ENCODE measurements around the gene PRM3.

PRM3 gene

GRCh38 chr16:11260596-11260966 lies 12.8 kb downstream of the PRM3 start:
- H3K27me3 ChIP-seq (ENCODE audit: control insufficient read depth, insufficient read depth, low read length) = no peaks in the 10 kb centered on the region
- no peaks in the 10 kb centered on the region for H3K36me3 ChIP-seq (ENCODE audit: control insufficient read depth, low read depth, low read length)
- no peaks in the 10 kb centered on the region for H3K9me3 ChIP-seq (ENCODE audit: control insufficient read depth, low read depth, low read length)
- peaks cover 3% of the 10 kb centered on the region for H3K4me1 ChIP-seq (ENCODE audit: control insufficient read depth, low read depth, low read length)
- H3K27ac ChIP-seq (ENCODE audit: low read length) = no peak overlapping the region
- no peak overlapping the region for H3K9ac ChIP-seq (ENCODE audit: low read length)
- no peak overlapping the region for H3K4me3 ChIP-seq (ENCODE audit: low read length)

- H3K27ac ChIP-seq (ENCODE audit: low read length) = no peak overlapping the region
- no peaks in the 10 kb centered on the region for H3K36me3 ChIP-seq (ENCODE audit: control insufficient read depth, low read depth, low read length)
- H3K9me3 ChIP-seq (ENCODE audit: control insufficient read depth, low read depth, low read length) = no peaks in the 10 kb centered on the region
- no peak overlapping the region for H3K4me3 ChIP-seq (ENCODE audit: low read length)
- H3K27me3 ChIP-seq (ENCODE audit: control insufficient read depth, insufficient read depth, low read length) = no peaks in the 10 kb centered on the region
- peaks cover 3% of the 10 kb centered on the region for H3K4me1 ChIP-seq (ENCODE audit: control insufficient read depth, low read depth, low read length)
- no peak overlapping the region for H3K9ac ChIP-seq (ENCODE audit: low read length)
These were observed 13.5 kb downstream of the PRM3 start for GRCh38 chr16:11259655-11260595.

DNA sequence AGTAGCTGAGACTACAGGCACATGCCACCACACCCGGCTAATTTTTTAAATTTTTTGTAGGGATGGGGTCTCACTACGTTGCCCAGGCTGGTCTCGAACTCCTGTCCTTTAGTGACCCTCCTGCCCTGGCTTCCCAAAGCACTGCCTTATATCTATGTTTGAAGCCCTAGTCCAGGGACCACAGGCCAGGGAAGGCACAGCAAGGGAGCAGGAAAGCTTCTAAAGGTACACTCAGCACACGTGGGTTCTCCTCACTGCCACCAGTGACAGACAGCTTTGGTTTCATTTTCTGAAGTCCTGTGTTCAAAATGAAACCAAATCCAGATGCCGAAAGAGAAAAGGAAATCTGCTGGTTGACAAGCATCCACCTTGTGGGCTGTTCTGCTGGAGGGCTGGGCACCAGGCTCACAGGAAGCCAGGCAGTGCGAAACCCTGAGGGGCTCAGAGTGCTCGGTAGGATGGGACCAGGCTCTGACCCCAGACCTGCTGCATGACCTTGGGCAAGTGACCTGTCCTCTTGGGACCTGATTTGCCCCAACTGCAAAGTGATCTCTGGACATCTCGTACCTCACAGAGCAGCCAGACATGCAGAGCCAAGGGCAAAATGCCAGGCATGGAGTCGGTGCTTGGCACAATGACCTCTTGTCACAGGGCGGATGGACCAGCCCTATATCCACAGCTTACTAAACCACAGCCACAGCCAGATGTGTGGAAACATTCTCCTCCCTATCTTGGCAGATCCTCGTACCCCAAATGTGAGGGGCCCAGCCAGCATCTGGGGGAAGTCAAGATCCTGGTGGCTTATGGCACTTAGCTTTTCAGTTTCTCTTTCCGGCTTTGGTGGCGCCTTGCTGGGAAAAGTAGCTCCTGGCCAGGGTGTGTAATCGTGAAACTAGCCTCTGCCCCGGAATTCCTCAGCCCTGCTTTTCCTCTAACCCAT lies 14.6 kb downstream of the PRM3 start:
- peaks cover 6% of the 10 kb centered on the region for H3K4me1 ChIP-seq (ENCODE audit: control insufficient read depth, low read depth, low read length)
- H3K4me3 ChIP-seq (ENCODE audit: low read length) = no peak overlapping the region
- H3K9me3 ChIP-seq (ENCODE audit: control insufficient read depth, low read depth, low read length) = no peaks in the 10 kb centered on the region
- no peaks in the 10 kb centered on the region for H3K36me3 ChIP-seq (ENCODE audit: control insufficient read depth, low read depth, low read length)
- no peak overlapping the region for H3K27ac ChIP-seq (ENCODE audit: low read length)
- H3K27me3 ChIP-seq (ENCODE audit: control insufficient read depth, insufficient read depth, low read length) = no peaks in the 10 kb centered on the region
- H3K9ac ChIP-seq (ENCODE audit: low read length) = no peak overlapping the region

DNA sequence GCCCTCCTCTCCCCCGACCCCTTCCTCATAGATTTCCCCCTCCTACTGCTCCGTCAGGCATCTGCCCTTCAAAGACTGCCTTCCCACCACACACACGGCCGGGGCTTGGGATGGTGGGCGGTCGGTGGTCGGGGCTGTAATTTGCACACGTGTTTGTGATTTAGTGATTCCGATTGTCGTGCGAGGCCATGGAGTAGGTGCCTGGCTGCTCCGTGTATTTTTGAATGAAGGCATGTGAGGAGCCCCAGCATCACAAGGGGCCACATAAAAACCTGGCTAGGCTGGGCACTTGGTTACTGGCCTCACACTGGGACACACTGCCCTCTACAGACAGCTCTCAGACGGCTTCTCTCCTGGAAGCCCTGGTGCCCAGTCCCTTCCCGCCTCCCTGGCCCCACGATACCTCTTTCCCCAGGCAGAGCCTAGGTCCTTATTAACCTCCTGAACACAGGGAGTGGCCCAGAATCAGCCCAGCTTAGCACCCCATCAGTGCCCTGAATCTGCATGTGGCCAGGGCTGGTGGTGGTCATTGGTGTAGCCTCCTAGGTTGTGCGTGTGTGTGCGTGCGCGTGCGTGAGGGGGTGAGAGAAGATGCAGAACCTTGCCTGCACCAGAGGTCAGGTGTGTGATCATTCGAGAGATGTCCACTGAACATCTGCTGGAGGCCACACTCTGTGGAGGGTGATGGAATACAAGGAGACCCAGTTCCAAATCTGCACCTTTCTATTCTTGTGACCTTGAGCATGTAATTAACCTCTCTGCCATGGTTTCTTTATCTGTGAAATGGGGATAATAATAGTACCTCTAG lies 16.1 kb downstream of the PRM3 start:
- Histone ChIP-seq H3K9me3 (ENCODE audit: control insufficient read depth, low read depth, low read length) (no peaks in the 10 kb centered on the region), H3K27ac (ENCODE audit: low read length) (no peak overlapping the region), H3K27me3 (ENCODE audit: control insufficient read depth, insufficient read depth, low read length) (no peaks in the 10 kb centered on the region), H3K9ac (ENCODE audit: low read length) (no peak overlapping the region), H3K4me3 (ENCODE audit: low read length) (peak overlapping the region; percentile 75), H3K36me3 (ENCODE audit: control insufficient read depth, low read depth, low read length) (peaks cover 5% of the 10 kb centered on the region), H3K4me1 (ENCODE audit: control insufficient read depth, low read depth, low read length) (peaks cover 12% of the 10 kb centered on the region)

DNA sequence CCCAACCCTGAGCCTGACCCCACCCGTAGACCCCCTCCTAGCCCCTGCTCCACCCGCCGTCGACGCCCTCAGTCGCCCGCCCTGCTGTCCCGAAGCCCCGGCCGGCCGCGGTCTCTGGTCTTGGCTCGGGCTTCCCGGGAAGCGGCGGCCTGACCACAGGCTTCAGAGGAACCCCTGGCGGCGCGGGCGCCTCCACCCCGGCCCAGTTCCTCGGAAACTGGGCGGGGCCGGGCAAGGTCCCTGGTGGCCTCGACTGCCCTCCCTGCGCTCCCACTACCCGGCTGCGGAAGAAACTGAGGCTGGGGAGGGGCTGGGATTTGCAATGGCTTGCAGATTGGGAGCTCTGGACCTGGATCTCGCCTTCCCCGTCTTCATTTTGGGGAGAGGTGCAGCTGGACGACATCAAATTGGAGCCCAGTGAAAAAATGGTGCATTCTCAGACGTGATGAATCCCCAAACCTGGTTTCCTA lies 16.7 kb downstream of the PRM3 start:
- Histone ChIP-seq H3K4me1 (ENCODE audit: control insufficient read depth, low read depth, low read length) (peaks cover 12% of the 10 kb centered on the region), H3K9ac (ENCODE audit: low read length) (peak overlapping the region; percentile 52), H3K4me3 (ENCODE audit: low read length) (peak overlapping the region; percentile 75), H3K36me3 (ENCODE audit: control insufficient read depth, low read depth, low read length) (peaks cover 9% of the 10 kb centered on the region), H3K27ac (ENCODE audit: low read length) (no peak overlapping the region), H3K27me3 (ENCODE audit: control insufficient read depth, insufficient read depth, low read length) (no peaks in the 10 kb centered on the region), H3K9me3 (ENCODE audit: control insufficient read depth, low read depth, low read length) (no peaks in the 10 kb centered on the region)

- peak within 1 kb of the TSS; percentile 77 for H3K4me3 ChIP-seq (ENCODE audit: low read length)
- H3K36me3 ChIP-seq (ENCODE audit: control insufficient read depth, low read depth, low read length) = peaks cover 9% of the 10 kb centered on the region
- no peak within 1 kb of the TSS for H3K27ac ChIP-seq (ENCODE audit: low read length)
- H3K9ac ChIP-seq (ENCODE audit: low read length) = peak within 1 kb of the TSS; percentile 52
- no peaks in the 10 kb centered on the region for H3K27me3 ChIP-seq (ENCODE audit: control insufficient read depth, insufficient read depth, low read length)
- peaks cover 12% of the 10 kb centered on the region for H3K4me1 ChIP-seq (ENCODE audit: control insufficient read depth, low read depth, low read length)
- no peaks in the 10 kb centered on the region for H3K9me3 ChIP-seq (ENCODE audit: control insufficient read depth, low read depth, low read length)
These were observed 17.4 kb downstream of the PRM3 start, which contains the start of gene SOCS1 for GRCh38 chr16:11255737-11256660. Gene SOCS1 (minus strand): TSS chr16:11256204. CDS start chr16:11255478, 726 bp downstream.

DNA sequence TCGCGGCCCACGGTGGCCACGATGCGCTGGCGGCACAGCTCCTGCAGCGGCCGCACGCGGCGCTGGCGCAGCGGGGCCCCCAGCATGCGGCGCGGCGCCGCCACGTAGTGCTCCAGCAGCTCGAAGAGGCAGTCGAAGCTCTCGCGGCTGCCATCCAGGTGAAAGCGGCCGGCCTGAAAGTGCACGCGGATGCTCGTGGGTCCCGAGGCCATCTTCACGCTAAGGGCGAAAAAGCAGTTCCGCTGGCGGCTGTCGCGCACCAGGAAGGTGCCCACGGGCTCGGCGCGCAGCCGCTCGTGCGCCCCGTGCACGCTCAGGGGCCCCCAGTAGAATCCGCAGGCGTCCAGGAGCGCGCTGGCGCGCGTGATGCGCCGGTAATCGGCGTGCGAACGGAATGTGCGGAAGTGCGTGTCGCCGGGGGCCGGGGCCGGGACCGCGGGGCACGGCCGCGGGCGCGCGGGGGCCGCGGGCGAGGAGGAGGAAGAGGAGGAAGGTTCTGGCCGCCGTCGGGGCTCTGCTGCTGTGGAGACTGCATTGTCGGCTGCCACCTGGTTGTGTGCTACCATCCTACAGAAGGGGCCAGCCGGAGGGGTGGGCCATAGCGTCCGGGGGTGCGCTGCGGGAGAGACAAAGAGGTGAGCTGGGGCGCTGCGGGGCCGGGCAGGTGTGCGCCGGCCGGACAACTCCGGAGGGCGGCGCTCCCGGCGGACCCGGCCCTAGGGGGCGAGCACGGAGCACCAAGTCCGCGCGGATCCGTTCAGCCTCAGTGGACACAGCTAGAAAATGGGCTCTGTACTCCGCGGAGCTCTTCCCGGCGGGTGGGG lies 18.3 kb downstream of the PRM3 start:
- H3K27ac ChIP-seq (ENCODE audit: low read length) = no peak overlapping the region
- peaks cover 9% of the 10 kb centered on the region for H3K36me3 ChIP-seq (ENCODE audit: control insufficient read depth, low read depth, low read length)
- H3K4me3 ChIP-seq (ENCODE audit: low read length) = peak overlapping the region; percentile 77
- H3K27me3 ChIP-seq (ENCODE audit: control insufficient read depth, insufficient read depth, low read length) = no peaks in the 10 kb centered on the region
- H3K4me1 ChIP-seq (ENCODE audit: control insufficient read depth, low read depth, low read length) = peaks cover 12% of the 10 kb centered on the region
- peak overlapping the region; percentile 28 for H3K9ac ChIP-seq (ENCODE audit: low read length)
- no peaks in the 10 kb centered on the region for H3K9me3 ChIP-seq (ENCODE audit: control insufficient read depth, low read depth, low read length)

DNA sequence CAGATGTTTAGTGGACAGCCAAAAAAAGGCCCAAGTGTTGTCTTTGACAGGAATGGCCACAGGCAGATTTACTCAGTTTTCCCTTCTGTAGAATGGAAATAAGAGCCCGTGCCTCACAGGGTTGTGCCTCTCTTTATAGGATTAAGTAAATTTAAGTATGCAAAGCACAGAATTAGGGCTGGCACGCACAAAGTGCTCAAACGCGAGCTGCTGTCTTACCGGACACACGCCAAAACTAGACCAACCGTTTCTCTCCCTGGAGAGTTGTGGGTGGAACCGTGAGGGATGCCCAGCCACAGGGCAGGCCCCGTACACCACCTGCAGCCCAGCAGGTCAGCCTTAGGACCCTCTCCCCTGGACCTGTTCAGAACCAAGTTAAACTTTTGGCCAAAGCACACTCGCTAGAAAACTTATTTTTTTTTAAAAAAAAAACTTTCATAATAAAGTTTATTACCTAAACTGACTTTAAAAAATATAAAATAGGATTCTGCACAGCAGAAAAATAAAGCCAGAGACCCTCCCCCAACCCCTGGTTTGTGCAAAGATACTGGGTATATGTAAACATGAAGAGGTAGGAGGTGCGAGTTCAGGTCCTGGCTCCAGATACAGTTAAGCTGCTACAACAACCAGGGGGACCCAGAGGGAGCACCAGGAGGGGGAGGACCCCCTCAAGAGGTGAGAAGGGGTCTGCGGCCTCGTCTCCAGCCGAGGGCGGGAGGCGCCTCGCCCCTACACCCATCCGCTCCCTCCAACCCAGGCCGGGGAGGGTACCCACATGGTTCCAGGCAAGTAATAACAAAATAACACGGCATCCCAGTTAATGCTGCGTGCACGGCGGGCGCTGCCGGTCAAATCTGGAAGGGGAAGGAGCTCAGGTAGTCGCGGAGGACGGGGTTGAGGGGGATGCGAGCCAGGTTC lies 19.2 kb downstream of the PRM3 start:
- peaks cover 12% of the 10 kb centered on the region for H3K4me1 ChIP-seq (ENCODE audit: control insufficient read depth, low read depth, low read length)

More for the DNA sequence above, 19.2 kb downstream of the PRM3 start:
- H3K36me3 ChIP-seq (ENCODE audit: control insufficient read depth, low read depth, low read length) = peaks cover 9% of the 10 kb centered on the region
- no peak overlapping the region for H3K27ac ChIP-seq (ENCODE audit: low read length)
- no peaks in the 10 kb centered on the region for H3K9me3 ChIP-seq (ENCODE audit: control insufficient read depth, low read depth, low read length)
- no peaks in the 10 kb centered on the region for H3K27me3 ChIP-seq (ENCODE audit: control insufficient read depth, insufficient read depth, low read length)
- H3K9ac ChIP-seq (ENCODE audit: low read length) = no peak overlapping the region
- H3K4me3 ChIP-seq (ENCODE audit: low read length) = peak overlapping the region; percentile 77

Data from iPS-18a (cell line).